ACC112 (cell line): ENCODE measurements around the gene CNDP1.

Source experiments
- H2AFZ ChIP-seq: fragments of 200-600 bp; sonication (generic); one replicate; pipeline ENCODE4 v1.6.0; 2017; ENCODE audit warnings: antibody characterized with exemption, low read length; ENCODE audit not compliant: unreplicated experiment
- H3K27ac ChIP-seq: fragments of 200-600 bp; sonication (generic); 2 replicates; pipeline ENCODE4 v1.5.1; 2014; ENCODE audit warnings: low read depth, mild to moderate bottlenecking, antibody characterized with exemption, low read length, moderate library complexity
- H3K27me3 ChIP-seq: fragments of 200-600 bp; sonication (generic); 2 replicates; pipeline ENCODE4 v1.6.1; 2014; ENCODE audit warnings: mild to moderate bottlenecking, antibody characterized with exemption, low read length, moderate library complexity, mixed read lengths; ENCODE audit not compliant: insufficient read depth
- H3K36me3 ChIP-seq: fragments of 200-600 bp; sonication (generic); 2 replicates; pipeline ENCODE4 v1.6.1; 2016; ENCODE audit warnings: mild to moderate bottlenecking, antibody characterized with exemption, low read length, moderate library complexity, mixed read lengths; ENCODE audit not compliant: insufficient read depth
- H3K4me1 ChIP-seq: fragments of 200-600 bp; sonication (generic); one replicate; pipeline ENCODE4 v1.6.1; 2016; ENCODE audit warnings: low read length, mixed read lengths; ENCODE audit not compliant: insufficient read depth, unreplicated experiment, control insufficient read depth
- H3K4me3 ChIP-seq: fragments of 200-600 bp; sonication (generic); 2 replicates; pipeline ENCODE4 v1.5.1; 2014; ENCODE audit warnings: mild to moderate bottlenecking, low read depth, low read length
- H3K79me2 ChIP-seq: fragments of 200-600 bp; sonication (generic); one replicate; pipeline ENCODE4 v1.6.0; 2016; ENCODE audit warnings: low read length; ENCODE audit not compliant: control insufficient read depth, unreplicated experiment, insufficient read depth

The CNDP1 gene

DNA sequence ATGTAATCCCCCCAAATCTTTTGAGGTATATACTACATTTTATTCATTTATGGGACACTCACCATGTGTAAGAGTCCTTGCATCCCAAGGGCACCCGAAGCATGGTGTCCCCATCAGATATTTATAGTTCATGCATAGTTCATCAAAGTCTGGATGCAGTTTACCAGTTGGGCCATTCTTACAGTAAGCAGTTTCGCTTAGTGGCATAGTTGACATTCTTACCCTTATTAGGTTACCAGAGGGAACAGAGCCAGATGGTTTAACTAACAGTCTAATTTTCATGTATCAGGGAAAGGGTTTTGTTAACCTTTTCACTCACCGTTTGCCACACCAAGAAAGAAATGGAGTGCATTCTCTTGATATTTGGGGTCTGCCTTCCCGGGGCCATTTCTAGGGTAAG, 70.5 kb downstream of the CNDP1 start:
- Histone ChIP-seq H3K79me2 (peaks cover 64% of the 10 kb centered on the region), H3K27ac (no peak overlapping the region), H3K36me3 (no peaks in the 10 kb centered on the region), H3K4me3 (no peak overlapping the region), H3K4me1 (peaks cover 5% of the 10 kb centered on the region), H3K27me3 (no peaks in the 10 kb centered on the region), H2AFZ (no peak overlapping the region)

DNA sequence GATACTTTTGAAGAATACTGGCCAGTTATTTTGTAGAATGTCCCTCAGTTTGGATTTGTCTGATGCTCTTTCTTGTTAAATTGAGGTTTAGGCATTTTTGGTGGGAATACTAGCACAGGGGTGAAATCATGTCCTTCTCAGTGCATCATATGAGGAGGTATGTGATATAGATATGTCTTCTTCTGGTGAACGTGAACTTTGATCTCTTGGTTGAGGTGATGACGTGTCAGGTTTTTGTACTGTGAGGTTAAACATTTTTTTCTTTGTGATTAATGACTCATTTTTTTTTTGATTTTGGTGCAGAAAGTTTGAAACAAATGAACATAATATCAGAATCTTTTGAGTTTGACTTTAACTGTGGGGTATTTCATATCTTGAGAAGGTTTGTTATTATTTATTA, 74.4 kb downstream of the CNDP1 start:
- Histone ChIP-seq H3K4me1 (peaks cover 5% of the 10 kb centered on the region), H3K27ac (no peak overlapping the region; the same call in 1 of the 2 replicates), H2AFZ (no peak overlapping the region), H3K4me3 (no peak overlapping the region), H3K27me3 (no peaks in the 10 kb centered on the region), H3K36me3 (no peaks in the 10 kb centered on the region), H3K79me2 (peaks cover 45% of the 10 kb centered on the region)

DNA sequence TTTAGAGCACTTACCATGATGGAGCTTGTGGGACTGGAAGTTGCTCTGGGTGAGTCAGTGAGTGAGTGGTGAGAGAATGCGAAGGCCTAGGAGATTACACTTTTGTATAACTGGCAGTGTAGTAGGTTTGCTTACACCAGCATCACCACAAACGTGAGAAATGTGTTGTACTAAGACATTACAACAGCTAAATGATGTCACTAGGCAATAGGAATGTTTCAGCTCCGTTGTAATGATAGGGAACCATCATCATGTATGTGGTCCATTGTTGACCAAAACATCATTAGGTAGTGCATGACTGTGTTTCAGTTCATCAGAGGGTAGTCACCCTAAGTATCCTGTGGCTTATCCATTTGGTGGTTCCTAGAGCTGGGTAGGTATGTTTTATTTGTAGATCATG, 75.2 kb downstream of the CNDP1 start:
- Histone ChIP-seq H3K27me3 (no peaks in the 10 kb centered on the region), H3K79me2 (peaks cover 45% of the 10 kb centered on the region), H3K27ac (no peak overlapping the region), H3K36me3 (no peaks in the 10 kb centered on the region), H3K4me1 (peaks cover 5% of the 10 kb centered on the region), H3K4me3 (no peak overlapping the region), H2AFZ (no peak overlapping the region)

DNA sequence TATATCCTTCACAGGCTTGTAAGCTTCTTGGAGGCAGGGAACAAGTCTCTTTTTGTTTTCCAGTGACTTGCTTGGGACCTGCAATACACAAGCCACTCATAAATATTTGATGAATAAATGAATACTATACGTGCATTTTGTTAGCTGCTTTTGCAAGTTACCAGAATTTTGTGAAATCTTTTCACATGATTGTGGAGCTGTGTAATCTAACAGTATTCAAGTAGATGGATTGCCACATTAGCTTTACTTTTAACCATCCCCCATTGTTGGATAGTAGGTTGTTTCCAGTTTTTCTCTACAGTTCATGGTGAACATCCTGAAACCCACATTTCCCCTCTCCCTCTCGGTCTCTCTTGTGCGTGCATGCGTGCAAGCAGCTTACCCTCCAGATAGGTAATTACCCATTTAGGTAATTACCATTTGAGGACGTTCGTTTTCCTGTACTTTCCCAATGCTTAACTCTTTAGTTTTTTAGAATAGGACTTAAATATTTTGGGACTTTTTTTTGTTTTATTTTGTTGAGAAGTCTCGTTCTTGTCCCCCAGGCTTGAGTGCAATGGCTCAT, 75.8 kb downstream of the CNDP1 start:
- Histone ChIP-seq H3K36me3 (no peaks in the 10 kb centered on the region), H3K4me3 (no peak overlapping the region), H3K27me3 (no peaks in the 10 kb centered on the region), H3K79me2 (peaks cover 39% of the 10 kb centered on the region), H3K27ac (no peak overlapping the region), H2AFZ (no peak overlapping the region), H3K4me1 (peaks cover 5% of the 10 kb centered on the region)

DNA sequence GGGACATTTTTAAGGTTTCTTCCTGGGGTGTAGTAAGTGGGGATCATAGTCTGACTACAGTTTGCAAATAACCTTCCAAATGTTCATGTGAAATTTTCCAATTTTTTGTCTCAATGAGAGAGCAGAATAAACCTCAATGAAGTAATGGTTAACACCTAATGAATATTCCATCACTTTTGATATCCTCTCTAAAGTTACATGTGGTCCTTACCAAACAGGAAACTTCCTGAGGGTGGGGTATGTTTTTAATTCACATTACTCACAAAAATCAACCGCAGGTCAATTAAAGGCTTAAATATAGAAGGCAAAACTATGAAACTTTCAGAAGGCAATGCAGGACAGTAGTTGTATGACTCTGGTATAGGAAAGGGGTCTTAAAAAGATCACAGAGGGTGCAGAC, 76.6 kb downstream of the CNDP1 start:
- no peaks in the 10 kb centered on the region for H3K27me3 ChIP-seq
- peaks cover 35% of the 10 kb centered on the region for H3K79me2 ChIP-seq
- peaks cover 5% of the 10 kb centered on the region for H3K4me1 ChIP-seq
- H3K27ac ChIP-seq, result no peak overlapping the region
- H3K4me3 ChIP-seq, result no peak overlapping the region
- no peak overlapping the region for H2AFZ ChIP-seq
- no peaks in the 10 kb centered on the region for H3K36me3 ChIP-seq

DNA sequence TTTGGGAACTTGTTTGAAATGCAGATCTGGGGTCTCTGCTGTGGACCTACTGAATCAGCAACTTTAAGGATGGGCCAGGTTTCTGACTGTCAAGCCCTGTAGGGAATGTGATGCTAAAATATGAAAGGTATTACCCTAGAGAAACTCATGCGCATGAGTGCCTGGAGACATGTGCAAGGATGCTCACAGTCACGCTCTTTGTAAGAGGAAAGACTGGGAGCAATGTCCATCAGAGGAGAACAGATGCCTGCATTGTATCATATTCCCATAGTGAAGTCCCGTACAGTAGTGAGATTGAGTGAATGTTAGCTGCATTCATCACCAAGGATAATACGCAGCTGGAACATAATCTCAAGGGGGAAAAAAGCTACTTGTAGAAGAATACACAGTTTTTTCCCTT, 77.5 kb downstream of the CNDP1 start:
- Histone ChIP-seq H3K27me3 (no peaks in the 10 kb centered on the region), H3K79me2 (peaks cover 34% of the 10 kb centered on the region), H3K4me1 (peaks cover 5% of the 10 kb centered on the region), H3K36me3 (no peaks in the 10 kb centered on the region), H3K27ac (no peak overlapping the region), H2AFZ (no peak overlapping the region), H3K4me3 (no peak overlapping the region)

DNA sequence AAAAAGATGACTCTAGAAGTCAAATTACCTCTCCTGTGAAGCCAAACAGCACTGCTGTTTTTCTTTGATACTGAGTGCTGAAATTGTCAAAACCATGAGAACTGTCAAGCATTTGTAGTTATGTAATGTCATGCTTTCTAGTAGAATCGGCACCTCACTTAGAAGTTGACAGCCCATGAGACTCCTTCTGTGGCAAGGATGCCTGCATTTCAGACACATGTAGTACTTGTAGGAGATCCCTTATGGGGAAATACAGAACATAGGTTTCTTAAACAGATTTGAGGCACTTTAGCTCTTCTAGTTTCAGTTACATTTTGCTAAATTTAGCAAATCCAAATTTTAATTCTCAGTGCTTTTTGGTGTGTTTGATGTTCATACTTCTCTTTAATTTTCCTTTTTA, 79.1 kb downstream of the CNDP1 start:
- no peak overlapping the region for H3K4me3 ChIP-seq
- H3K79me2 ChIP-seq, result peaks cover 30% of the 10 kb centered on the region
- H3K27ac ChIP-seq, result no peak overlapping the region
- H2AFZ ChIP-seq, result no peak overlapping the region
- no peaks in the 10 kb centered on the region for H3K27me3 ChIP-seq
- peaks cover 5% of the 10 kb centered on the region for H3K4me1 ChIP-seq
- no peaks in the 10 kb centered on the region for H3K36me3 ChIP-seq

DNA sequence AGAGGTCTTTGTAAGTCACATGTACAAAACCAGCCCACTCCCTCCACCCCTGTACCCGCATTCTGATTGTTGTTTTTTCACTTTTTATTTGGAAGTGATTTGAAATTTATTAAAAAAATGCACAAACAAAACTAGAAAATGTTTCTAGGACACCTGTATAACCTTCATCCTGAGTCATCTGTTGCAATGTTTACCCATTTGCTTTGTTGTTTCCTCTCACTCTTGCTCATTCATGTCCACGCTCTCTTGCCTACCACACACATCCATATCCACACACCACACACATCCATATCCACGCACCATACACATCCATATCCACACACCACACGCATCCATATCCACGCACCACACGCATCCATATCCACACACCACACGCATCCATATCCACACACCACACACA, 82.2 kb downstream of the CNDP1 start:
- H3K36me3 ChIP-seq, result no peaks in the 10 kb centered on the region
- H3K4me3 ChIP-seq, result no peak overlapping the region
- peaks cover 17% of the 10 kb centered on the region for H3K79me2 ChIP-seq
- no peaks in the 10 kb centered on the region for H3K4me1 ChIP-seq
- no peak overlapping the region for H2AFZ ChIP-seq
- H3K27ac ChIP-seq, result no peak overlapping the region
- no peaks in the 10 kb centered on the region for H3K27me3 ChIP-seq

DNA sequence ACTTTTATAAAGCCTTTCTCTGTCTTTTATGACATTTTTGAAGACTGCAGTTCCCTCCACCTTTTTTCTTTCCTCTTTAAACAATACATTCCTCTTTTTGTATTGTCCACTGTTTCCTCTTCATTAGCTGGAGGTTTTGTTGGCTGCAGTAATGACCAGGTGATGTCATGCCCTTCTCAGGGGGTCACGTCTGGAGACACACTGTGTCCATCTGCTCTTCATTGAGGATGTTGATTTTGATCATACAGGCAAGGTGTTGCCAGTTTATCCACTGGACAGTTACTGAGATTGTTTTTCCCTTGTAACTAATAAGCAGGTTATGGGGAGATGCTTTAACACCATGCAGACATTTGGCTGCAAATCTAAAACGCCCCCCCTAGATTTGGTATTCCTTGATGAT, 83.2 kb downstream of the CNDP1 start:
- H3K4me3 ChIP-seq, result no peak overlapping the region
- no peak overlapping the region for H2AFZ ChIP-seq
- no peaks in the 10 kb centered on the region for H3K36me3 ChIP-seq
- peaks cover 21% of the 10 kb centered on the region for H3K79me2 ChIP-seq
- no peaks in the 10 kb centered on the region for H3K4me1 ChIP-seq
- no peak overlapping the region for H3K27ac ChIP-seq
- no peaks in the 10 kb centered on the region for H3K27me3 ChIP-seq

DNA sequence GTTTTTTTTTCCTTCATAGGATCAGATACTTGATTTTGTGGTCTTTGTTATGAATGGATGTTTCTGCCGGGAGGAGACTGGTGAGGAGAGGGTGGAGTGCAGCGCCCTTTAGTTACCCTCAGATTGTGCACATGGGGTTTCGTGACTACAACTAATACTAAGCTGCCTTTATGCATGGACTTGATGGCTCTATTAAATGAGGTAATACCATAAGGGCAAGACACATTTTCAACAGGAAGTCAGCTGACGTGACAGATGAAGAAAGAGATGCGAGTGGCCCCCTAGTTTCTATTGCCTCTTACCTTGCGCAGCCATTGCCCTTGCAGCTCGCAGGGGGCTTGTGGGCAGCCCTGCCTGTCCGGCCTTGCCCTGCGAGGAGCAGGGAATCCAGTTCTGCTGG, 87.8 kb downstream of the CNDP1 start:
- Histone ChIP-seq H2AFZ (no peak overlapping the region), H3K4me3 (no peak overlapping the region), H3K4me1 (no peaks in the 10 kb centered on the region), H3K27ac (no peak overlapping the region), H3K27me3 (no peaks in the 10 kb centered on the region), H3K79me2 (peaks cover 28% of the 10 kb centered on the region), H3K36me3 (no peaks in the 10 kb centered on the region)

DNA sequence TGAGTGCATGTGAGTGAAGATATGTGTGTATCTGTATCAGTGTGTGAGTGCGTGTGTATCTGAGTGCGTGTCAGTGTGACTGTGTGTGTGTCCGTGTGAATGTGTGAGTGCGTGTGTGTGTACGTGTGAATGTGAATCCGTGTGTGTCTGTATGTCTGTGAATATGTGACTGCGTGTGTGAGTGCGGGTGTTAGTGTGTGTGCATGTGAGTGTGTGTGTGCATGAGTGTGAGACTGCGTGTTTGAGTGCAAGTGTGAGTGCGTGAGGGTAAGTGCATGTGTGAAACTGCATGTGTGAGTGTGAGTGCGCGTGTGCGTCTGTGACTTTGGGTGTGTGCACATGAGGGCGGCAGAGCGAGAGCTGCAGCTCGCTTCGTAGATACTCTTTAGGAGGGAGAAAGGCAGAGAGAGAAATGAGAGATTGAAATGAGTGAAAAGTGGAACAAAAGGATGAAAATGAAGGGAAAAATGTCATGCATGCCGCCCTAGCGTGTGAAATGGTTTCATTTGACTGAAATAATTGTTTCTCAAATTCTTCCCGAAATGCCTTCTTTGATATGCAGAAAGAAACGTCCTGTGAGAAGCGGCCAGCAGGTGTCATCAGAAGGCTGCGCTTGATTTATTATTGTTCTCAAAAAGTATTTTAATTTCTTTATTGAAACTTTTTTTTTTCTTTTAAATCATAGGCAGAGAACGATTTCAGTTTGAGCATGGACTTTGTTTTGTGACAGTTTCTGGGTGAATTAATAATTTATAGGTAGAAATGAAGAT, 88.9 kb downstream of the CNDP1 start:
- no peaks in the 10 kb centered on the region for H3K27me3 ChIP-seq
- H3K27ac ChIP-seq, result no peak overlapping the region
- H3K36me3 ChIP-seq, result no peaks in the 10 kb centered on the region
- no peak overlapping the region for H2AFZ ChIP-seq
- H3K4me1 ChIP-seq, result no peaks in the 10 kb centered on the region
- no peak overlapping the region for H3K4me3 ChIP-seq
- H3K79me2 ChIP-seq, result peaks cover 26% of the 10 kb centered on the region
